ENCODE measurements around the gene SLC28A1. TPM values are rescaled to one million over a fixed set of nuclear protein-coding genes. Genes with fewer than 3 reads are reported as not detected.

The SLC28A1 gene
- total RNA-seq, 1 donor from 2014 or later, result not detected

DNA sequence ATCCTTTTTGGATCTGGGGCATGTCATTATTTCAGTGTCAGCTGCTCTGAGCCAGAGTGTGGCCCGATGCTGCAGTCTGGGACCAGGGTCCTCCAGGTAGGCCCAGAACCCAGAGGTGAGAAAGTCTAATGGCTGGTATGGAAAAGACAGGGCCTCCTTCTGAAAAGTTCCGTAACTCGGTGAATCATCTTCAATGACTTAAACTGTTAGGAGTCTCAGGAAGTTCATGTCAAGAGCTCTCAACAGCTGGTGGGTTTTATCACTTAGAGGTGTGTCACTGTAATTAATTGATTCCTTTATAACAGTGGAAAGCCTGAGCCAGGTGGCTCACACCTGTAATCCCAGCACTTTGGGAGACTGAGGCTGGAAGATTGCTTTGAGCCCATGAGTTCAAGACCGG, 68.7 kb downstream of the SLC28A1 start:
- H3K4me1 ChIP-seq, result peaks cover 17% of the 10 kb centered on the region
- no peaks in the 10 kb centered on the region for H3K27me3 ChIP-seq
- H3K4me3 ChIP-seq, result no peak overlapping the region
- no peaks in the 10 kb centered on the region for H3K9me3 ChIP-seq
- TF ChIP-seq, protein P1, sequence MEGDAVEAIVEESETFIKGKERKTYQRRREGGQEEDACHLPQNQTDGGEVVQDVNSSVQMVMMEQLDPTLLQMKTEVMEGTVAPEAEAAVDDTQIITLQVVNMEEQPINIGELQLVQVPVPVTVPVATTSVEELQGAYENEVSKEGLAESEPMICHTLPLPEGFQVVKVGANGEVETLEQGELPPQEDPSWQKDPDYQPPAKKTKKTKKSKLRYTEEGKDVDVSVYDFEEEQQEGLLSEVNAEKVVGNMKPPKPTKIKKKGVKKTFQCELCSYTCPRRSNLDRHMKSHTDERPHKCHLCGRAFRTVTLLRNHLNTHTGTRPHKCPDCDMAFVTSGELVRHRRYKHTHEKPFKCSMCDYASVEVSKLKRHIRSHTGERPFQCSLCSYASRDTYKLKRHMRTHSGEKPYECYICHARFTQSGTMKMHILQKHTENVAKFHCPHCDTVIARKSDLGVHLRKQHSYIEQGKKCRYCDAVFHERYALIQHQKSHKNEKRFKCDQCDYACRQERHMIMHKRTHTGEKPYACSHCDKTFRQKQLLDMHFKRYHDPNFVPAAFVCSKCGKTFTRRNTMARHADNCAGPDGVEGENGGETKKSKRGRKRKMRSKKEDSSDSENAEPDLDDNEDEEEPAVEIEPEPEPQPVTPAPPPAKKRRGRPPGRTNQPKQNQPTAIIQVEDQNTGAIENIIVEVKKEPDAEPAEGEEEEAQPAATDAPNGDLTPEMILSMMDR (IDR thresholded peaks at IDR 0.05), result no peak
- no peak overlapping the region for H3K27ac ChIP-seq
- intact Hi-C loops (cut with DNase I), result no loop called here
- DNase-seq (no peak), ATAC-seq (no peak)
- H3K36me3 ChIP-seq, result no peaks in the 10 kb centered on the region

DNA sequence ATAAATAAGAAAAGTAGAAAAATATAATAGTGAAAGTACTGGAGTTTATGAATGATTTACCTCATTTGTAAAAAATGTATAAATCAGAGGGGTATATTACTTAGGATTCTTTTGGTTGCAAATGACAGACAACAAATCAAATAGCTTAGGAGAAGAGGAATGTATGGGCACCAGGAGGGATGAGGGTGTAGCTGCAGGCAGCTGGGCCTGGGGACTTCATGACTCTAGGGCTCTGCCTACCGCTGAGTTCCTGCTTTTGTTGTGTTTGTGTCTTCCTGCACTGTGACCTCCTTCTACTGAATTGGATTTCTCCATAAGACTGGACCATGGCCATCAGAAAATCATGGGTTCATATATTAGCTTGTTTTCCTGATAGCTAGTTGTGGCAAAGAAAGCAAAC, 69.3 kb downstream of the SLC28A1 start:
- no peak for ATAC-seq
- H3K9me3 ChIP-seq, result no peaks in the 10 kb centered on the region
- TF ChIP-seq, protein P1 (IDR thresholded peaks at IDR 0.05), result no peak
- H3K4me3 ChIP-seq, result no peak overlapping the region
- intact Hi-C loops (cut with DNase I), result loop anchor here (2.0 kb wide), 1 partner anchor 91 kb away; no protein-coding TSS in a partner anchor
- peaks cover 17% of the 10 kb centered on the region for H3K4me1 ChIP-seq
- H3K36me3 ChIP-seq, result no peaks in the 10 kb centered on the region
- H3K27ac ChIP-seq, result no peak overlapping the region
- H3K27me3 ChIP-seq, result no peaks in the 10 kb centered on the region
- DNase-seq, result no peak

DNA sequence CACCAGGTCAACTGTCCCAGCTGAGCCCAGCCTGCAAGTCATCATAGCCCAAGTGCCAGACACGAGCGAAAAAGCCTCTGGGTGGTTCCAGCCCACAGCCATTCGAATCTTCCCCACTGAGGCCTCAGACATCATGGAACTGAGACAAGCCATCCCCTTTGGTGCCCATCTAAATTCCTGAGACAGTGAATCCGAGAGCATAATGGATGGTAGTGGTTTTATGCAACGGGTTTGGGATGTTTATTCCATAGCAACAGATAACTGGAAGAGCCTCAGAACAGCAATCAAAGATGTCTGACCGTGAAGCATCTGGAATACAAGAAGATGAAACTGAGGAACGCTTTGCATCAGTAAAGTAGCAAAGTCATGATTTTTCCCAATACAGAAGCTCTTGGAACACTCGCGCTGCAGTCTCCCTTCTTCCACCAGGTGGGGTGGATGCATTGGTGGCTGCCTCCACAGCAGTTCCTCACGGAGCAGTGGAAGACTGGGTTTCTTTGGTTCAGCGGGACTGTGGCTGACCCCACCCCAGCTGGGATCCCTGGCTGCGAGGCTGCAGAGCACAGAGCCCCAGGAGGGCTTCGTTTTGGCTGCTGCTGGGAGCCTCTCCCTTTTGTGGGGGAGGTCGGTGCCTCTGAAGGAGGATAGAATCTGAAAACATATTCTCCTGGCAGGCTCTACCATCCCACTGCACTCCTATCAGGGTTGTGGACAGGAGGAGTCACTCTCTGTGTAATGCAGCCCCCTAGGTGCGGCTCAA, 70.8 kb downstream of the SLC28A1 start:
- Histone ChIP-seq H3K27me3 (no peaks in the 10 kb centered on the region), H3K4me3 (peak overlapping the region; percentile 33), H3K4me1 (peaks cover 11% of the 10 kb centered on the region), H3K27ac (no peak overlapping the region), H3K36me3 (no peaks in the 10 kb centered on the region), H3K9me3 (no peaks in the 10 kb centered on the region)
- ATAC-seq (peak; percentile 97), DNase-seq (peak; percentile 84)
- TF ChIP-seq, protein P1 (IDR thresholded peaks at IDR 0.05), result peak; percentile 91
- intact Hi-C loops (cut with DNase I), result loop anchor here (2.0 kb wide), 1 partner anchor 90 kb away; no protein-coding TSS in a partner anchor

GRCh38 chr15:84956199-84956598, 71.7 kb downstream of the SLC28A1 start:
- intact Hi-C loops (cut with DNase I), result no loop called here
- Histone ChIP-seq H3K4me3 (no peak overlapping the region), H3K36me3 (no peaks in the 10 kb centered on the region), H3K9me3 (no peaks in the 10 kb centered on the region), H3K27ac (no peak overlapping the region), H3K27me3 (no peaks in the 10 kb centered on the region), H3K4me1 (peaks cover 9% of the 10 kb centered on the region)
- DNase-seq (no peak), ATAC-seq (no peak)
- TF ChIP-seq, protein P1 (IDR thresholded peaks at IDR 0.05), result no peak

DNA sequence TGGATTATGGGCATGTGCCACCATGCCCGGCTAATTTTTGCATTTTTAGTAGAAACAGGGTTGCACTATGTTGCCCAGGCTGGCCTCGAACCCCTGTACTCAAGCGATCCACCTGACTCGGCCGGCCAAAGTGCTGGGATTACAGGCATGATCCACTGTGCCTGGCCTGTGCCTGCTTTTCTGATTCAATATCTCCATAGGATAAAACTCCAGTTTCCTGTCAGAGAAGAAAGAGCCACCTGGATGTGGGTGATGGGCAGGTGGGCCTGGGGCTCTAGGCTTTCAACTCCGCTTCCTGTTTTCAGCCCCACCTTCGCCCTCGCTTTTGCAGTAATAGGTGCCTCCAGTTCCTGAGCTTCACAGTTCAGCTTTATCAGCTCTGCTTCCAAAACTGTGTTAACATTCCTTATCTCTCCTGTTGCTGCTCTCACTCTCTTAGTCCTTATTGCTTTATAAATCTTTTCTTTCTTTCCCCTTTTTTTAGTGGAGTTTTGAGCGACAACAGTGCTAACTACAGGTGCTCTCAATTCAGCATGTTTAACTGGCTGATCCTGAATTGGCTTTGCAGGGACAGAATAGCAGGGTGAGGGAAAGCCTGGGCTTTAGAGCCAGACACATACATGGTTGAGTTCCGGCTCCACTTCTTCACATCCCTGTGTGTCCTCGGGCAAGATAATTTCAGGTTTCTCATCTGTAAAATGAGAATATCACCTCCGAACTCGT, 76.1 kb downstream of the SLC28A1 start:
- intact Hi-C loops (cut with DNase I), result no loop called here
- H3K4me1 ChIP-seq, result peaks cover 5% of the 10 kb centered on the region
- no peaks in the 10 kb centered on the region for H3K36me3 ChIP-seq
- ATAC-seq (no peak), DNase-seq (no peak)
- H3K9me3 ChIP-seq, result no peaks in the 10 kb centered on the region
- no peak overlapping the region for H3K27ac ChIP-seq
- TF ChIP-seq, protein P1 (IDR thresholded peaks at IDR 0.05), result no peak
- no peak overlapping the region for H3K4me3 ChIP-seq
- no peaks in the 10 kb centered on the region for H3K27me3 ChIP-seq

Measured in upper lobe of right lung (tissue), 1 donor.